Activated T-cell treated with anti-CD3 and anti-CD28 coated beads for 48 hours (primary cell): ENCODE data around the gene MYOCOS.
"Not testable (repeated sequence)": the region's sequence is repeated elsewhere in the genome, so short reads cannot be mapped to it uniquely, and the experiment has no call there.

Experiments
- DNase-seq: peaks from one replicate; pipeline ENCODE4 v3.0.0-alpha.2; 2020; ENCODE audit warnings: low read depth

Gene MYOCOS, protein sequence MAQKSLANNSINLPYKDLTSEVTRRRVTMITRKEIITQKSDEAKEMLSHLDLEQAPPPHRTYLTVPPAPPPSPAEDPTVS

DNA sequence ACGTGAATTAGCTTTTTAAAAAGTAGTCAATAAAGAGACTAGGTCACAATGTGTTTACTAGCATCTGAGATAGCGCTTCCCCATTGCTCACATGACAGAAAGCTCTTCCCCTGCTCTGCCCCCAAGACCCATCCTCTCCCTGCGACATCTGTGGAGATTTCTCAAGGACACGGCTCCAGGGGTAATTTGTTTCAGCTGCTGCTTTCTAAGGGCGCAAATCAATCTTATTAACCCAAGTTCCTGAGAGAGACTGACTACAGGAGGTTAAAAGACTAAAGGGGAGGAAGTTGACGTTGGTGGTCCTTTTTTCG is at the start of gene MYOCOS:
MYOCOS (plus strand) TSS at position 92 of the 311 bp plus-strand sequence. CDS start 1,641 bp downstream, outside the sequence.
- no peak for DNase-seq

DNA sequence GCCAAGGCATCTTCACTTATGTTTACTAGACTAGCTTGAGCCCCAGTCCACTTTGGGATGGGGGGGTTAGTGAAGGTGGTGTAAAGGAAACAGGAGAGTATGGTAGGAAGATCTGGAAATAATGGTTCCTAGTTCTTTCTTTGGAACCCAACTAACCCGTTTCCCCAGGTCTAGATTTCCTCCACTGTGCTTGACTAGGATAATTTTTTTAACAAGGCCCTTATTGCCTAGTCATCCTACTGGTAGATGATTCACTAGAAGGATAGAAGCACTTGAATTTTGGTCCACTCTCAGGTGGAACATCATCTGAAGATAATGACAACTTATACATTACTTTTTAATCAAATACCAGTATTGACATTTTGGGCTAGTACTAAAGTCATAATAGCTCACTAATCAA is 45.9 kb upstream of the MYOCOS start:
- no peak for DNase-seq

DNA sequence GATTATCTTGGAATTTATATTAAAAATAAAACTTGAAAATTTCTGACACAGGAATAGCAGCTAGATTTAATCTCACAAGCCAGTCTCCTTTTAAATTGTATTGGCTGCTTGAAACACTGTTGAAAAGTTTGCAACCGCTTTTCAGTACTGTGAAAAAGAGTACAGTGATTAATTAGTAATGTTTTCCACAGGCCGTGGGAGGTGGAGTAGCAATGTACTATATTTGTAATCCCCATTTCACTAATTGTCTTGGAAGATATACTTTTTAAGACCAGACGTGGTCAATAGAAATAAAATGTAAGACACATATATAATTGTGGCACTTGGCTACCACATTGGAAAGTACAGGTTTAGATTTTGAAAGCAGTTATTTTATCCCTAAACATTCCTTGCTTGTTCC is 40.8 kb upstream of the MYOCOS start:
- no peak for DNase-seq

DNA sequence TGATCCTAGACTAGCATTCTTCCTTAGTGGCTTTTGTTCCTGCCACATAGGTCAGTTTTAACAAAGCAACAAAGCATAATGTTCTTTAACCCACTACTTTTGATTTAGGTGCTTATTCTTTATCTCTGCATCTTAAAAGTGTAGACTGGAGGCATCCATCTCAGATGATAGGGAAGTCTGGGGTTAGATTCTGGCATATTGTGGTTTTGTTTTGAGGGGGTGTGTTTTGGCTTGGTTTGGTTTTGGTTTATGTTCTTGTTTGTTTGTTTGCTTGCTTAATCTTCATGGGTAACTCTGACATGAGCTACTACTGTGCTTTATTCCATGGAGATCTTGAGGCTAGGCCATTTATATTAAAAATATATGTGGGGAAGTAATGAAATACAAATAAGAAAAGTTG is 40.3 kb upstream of the MYOCOS start:
- no peak for DNase-seq

DNA sequence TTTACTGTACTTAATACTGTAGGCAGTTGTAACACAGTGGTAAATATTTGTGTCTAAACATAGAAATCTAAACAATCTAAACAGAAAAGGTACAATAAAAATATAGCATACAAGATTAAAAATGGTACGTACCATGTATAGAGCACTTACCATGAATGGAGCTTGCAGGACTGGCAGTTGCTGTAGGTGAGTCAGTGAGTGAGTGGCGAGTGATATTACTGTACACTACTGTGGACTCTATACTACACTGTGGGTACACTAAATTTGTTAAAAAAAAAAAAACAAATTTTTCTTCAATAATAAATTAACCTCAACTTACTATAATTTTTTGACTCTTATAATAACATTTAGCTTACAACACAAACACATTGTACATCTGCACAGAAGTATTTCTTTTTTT is 39.5 kb upstream of the MYOCOS start:
- DNase-seq, result no peak

DNA sequence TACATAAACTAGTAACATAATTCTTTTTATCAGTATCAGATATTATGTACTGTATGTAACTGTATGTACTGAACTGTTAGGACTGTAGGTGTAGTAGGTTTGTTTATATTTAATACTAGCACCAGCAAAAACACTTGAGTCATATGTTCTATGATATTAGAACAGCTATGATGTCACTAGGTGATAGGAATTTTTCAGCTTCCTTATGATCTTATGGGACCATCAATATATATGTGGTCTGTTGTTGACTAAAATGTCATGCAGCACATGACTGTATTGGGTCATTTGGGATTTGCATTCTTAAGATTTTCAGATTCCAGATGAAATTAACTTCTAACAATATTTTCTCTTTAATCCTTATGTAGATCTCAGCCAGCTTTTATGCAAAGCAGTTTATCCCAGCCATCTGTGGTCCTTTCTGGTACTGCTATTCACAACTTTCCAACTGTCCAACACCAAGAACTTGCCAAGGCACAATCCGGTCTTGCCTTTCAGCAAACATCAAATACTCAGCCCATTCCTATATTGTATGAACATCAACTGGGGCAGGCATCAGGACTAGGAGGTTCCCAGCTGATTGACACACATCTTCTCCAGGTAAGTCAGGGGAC is 38.3 kb upstream of the MYOCOS start:
- DNase-seq, result no peak

DNA sequence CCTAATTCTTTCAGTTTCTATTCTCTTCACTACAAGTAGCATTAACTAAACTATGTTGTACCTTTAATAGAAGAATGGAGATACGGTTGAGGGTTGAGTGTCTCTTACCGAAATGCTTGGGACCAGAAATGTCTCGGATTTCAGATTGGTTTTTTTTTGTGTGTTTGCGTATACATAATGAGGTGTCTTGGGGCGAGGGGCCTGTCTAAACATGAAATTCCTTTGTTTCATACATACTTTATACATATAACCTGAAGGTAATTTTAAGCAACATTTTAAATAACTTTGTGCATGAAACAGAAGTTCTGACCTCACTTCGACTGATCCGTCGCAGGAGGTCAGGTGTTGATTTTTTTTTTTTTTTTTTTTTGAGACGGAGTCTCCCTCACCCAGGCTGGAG is 36.3 kb upstream of the MYOCOS start:
- no peak for DNase-seq

DNA sequence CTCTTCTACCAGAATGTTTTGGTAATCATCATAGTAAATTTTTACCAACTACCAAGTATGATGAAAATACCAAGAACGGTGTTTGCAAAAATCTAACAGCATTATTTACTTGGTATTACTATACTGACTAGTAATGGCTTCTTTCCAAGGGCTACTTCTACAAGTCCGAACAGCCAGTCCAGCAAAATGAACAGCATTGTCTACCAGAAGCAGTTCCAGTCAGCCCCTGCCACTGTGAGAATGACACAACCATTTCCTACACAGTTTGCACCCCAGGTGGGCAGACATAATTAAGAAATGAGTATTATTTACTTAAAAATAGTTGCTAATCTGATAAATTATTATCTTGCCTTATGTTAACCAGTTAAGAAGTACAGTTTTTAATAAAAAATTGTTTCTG is 33.8 kb upstream of the MYOCOS start:
- no peak for DNase-seq

DNA sequence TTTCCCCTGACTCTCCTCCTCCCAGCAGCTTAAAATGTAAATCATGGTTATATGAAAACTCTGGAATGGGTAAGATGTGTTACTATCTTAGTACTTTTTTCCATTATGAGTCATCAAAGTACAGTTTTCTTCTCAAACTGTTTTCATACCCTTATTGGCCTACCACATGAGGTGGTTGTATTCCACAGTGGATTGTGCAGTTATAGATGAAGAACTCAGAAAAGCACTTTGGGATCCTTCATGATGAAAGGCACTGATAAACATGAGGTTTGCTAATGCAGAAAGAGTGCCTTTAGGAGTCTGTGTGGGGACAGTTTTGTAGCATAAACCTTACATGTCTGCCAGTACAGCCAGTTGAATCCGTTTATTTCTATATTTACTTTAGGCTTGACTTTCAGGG is 32.0 kb upstream of the MYOCOS start:
- no peak for DNase-seq

DNA sequence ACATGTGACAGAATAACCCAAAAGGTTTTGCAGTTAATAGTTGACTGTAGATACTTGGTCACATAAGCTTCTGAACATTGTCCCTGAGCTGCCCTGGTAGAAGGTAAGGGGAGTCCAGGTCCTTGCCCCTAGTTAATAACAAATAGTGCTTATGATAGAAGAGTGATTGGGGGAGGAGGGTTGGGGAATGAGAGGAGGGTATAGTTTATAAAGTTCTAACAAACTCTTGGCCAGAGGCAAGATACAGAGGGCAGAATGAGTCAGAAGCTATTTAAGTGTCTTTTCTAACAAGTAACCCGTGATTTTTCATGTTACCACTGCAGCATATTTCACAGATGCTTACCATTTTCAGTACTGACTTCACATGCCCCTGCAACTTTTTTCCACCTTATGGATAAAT is 26.7 kb upstream of the MYOCOS start:
- no peak for DNase-seq

DNA sequence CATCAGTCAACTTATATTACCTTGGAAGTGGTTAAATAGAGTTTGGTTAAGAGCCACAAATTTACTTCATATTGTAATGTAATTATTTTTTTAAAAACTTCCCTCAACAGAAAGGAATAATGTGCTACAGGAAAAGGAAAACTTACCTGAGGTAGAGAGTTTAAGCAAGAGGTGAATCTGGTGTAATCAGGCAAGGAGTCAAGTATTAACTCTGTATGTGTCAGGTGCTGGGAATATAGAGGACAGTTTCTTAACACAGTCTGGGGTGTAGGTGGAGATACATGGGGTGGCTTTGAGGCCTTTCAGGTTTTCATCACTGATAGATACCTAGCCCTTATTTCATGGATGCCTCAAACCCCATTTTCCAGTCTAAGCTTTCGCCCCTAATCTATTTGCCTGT is 25.9 kb upstream of the MYOCOS start:
- DNase-seq, result no peak

DNA sequence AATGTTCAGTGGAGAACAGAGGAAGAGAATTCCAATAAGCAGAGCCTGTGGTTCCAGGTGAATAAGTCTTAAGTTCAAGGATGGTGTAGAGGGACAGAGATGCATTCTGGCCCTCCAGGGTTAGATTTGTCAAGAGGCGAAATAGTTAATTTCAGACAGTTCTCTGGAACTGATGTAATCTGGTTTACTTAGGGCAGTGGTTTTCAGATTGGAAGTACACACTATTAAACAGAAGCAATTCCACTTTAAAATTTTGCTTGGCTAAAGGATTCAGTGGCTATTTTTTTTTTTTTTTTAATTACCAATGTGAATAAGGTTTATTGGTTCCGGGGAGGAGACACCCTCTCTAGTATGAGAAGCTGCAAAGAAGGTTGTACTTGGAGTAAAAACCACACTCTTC is 25.3 kb upstream of the MYOCOS start:
- no peak for DNase-seq

DNA sequence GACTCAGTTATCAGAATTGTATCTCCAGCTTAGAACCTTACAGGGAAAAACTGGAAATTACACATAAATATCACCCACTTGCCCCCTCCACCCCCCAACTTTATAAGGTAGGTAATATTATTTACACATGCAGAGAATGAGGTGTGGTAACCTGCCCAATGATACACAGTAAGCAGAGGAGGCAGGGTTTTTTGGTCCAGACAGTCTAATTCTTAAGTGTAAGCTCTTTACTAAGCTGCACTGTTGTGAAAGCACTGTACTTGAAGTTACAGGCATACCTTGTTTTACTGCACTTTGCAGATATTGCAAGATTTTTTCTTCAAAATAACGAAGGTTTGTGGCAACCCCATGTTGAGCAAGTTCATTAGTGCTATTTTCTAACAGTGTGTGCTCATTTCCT is 24.8 kb upstream of the MYOCOS start:
- DNase-seq, result no peak

DNA sequence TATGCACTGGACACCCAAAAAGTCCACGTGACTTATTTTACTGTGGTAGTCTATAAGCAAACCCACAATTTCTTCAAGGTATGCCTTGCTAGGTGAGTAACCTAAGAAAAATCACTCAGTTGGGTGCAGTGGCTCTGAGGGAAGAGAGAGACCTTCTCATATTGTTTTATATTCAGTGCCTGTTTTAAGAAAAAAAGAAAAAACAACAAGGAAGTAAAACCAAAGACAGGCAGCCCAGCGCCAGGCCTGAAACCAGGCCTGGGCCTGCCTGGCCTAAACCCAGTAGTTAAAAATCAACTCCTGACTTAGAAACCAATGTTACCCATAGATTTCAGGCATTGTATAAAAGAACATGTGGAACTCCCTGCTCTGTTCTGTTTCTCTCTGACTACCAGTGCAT is 21.7 kb upstream of the MYOCOS start:
- not testable (repeated sequence) for DNase-seq

DNA sequence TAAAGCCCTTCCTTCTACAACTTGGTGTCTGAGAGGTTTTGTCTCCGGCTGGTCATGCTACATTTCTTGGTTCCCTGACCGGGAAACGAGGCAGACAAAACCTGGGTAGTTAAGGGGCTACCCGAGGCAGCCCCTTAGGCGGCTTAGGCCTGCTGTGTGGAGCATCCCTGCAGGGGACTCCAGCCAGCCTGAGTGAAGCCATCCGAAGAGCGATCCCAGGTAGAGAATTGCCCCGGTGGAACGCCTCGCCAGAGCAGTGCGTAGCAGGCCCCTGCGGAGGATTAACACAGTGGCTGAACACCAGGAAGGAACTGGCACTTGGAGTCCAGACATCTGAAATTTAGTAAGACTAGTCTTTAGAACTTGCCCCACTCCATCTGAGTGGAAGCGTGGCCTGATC is 21.2 kb upstream of the MYOCOS start:
- DNase-seq, result no peak

DNA sequence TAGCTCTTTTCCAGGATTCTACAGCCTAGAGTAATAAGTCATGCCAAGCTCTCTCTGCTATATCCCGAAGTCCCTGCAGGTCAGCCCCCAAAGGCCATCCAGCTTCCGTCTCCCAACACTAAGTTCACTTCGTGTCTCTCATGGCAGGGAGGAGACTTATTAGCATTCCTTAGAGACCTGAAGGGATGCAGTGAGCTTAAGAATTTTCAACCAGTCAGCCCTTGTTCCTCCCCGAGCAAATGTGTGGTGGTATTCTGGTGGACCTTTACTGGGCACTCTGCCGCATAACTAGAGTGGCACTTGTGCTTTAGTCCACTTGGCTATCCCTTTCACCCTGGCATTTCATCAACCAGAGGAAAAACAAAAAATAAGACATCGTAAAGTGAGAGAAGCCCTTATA is 19.0 kb upstream of the MYOCOS start:
- DNase-seq, result not testable (repeated sequence)

DNA sequence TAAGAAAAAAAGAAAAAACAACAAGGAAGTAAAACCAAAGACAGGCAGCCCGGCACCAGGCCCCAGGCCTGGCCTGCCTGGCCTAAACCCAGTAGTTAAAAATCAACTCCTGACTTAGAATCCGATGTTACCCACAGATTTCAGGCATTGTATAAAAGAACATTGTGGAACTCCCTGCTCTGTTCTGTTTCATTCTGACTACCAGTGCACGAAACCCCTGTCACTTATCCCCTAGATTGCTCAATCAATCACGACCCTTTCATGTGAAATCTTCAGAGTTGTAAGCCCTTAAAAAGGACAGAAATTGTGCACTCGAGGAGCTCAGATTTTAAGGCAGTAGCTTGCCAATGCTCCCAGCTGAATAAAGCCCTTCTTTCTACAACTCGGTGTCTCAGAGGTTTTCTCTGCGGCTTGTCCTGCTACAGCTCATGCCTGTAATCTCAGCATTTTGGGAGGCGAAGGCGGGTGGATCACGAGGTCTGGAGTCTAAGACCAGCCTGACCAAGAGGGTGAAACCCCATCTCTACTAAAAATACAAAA is 15.6 kb upstream of the MYOCOS start:
- DNase-seq, result no peak

DNA sequence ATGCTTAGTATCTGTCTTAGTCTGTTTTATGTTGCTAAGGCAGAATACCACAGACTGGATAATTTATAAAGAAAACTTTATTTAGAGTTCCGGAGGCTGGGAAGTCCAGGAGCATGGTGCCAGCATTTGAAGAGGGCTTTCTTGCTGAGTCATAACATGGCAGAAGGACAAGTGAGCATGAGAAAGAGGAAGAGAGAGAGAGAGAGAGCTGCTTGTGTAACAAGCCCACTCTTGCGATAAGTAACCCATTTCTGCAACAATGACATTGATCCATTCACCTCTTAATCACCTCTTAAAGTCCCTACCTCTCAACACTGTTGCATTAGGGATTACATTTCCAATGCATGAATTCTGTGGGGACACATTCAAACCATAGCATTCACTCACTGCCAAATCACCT is 11.7 kb upstream of the MYOCOS start:
- DNase-seq, result no peak

DNA sequence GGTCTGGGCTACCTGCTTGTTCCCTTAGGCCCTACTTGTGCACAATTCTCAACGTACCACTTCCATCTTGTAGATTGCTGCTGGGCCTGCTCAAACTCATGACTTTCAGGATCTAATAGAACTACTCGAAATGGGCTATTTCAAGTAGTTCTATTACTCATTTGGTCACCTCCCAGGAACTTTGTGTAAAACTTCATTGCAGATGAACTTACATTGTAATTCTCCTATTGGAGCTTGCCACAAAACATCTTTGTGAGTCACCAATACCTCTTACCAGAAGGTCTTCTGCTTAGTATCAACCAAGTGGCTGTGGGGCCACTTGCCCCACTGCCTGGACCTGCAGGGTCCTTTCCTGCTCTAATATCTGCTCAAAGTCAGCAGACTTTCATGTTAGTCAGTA is 10.7 kb upstream of the MYOCOS start:
- DNase-seq, result no peak

DNA sequence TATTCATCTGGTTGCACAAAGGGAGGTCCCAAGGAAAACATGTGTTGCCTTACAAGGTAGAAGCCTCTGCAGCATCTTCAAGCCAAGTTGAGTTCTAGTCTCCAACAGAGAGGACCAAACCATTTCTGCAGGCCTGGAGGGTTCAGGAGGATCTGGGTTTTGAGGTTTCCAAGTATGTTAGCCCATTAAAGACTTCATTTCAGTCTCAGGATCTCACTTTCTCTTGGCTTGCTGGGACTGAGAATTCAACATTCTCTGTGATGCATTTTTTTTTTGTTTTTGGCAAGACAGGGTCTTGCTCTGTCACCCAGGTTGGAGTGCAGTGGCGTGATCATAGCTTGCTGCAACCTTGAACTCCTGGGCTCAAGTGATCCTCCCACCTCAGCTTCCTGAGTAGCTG is 8.8 kb upstream of the MYOCOS start:
- DNase-seq, result no peak

DNA sequence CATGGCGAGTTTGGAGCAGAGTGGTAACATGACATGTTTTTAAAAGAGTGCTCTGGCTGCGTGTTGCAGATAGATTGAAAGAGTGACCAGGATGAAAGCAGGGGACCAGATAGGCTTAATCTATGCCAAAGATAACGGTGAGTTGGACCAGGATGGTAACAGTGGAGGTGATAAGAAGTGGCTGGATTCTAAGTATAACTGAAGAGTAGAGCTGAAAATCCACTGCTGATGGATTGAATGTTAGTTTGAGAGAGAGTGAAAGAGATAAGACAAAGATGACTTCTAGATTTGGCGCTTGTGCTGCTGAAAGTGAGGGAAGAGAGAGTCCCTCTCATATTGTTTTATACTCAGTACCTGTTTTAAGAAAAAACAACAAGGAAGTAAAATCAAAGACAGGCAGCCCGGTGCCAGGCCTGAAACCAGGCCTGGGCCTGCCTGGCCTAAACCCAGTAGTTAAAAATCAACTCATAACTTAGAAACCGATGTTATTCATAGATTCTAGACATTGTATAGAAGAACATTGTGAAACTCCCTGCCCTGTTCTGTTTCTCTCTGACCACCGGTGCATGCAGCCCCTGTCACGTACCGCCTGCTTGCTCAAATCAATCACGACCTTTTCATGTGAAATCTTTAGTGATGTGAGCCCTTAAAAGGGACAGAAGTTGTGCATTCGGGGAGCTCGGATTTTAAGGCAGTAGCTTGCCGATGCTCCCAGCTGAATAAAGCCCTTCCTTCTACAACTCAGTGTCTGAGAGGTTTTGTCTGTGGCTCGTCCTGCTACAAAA is 6.7 kb upstream of the MYOCOS start:
- not testable (repeated sequence) for DNase-seq

DNA sequence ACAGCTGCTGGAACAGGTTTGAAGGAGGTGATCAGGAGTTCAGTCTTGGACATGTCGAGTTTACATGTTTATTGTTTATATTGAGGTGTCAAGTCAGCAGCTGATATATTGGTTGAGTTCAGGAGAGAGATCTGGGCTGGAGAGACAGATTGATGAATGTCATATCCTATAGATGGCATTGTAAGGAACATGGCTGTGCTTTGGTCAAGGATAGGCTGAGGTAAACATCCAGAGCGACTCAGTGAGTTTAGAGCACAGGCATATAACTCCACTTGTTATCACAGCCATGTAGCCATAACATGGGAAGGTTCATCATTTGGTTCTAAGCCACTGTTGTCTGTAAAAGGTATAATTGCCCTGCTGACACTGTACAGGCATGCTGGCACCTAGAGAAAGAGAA is 5.5 kb upstream of the MYOCOS start:
- DNase-seq, result no peak

DNA sequence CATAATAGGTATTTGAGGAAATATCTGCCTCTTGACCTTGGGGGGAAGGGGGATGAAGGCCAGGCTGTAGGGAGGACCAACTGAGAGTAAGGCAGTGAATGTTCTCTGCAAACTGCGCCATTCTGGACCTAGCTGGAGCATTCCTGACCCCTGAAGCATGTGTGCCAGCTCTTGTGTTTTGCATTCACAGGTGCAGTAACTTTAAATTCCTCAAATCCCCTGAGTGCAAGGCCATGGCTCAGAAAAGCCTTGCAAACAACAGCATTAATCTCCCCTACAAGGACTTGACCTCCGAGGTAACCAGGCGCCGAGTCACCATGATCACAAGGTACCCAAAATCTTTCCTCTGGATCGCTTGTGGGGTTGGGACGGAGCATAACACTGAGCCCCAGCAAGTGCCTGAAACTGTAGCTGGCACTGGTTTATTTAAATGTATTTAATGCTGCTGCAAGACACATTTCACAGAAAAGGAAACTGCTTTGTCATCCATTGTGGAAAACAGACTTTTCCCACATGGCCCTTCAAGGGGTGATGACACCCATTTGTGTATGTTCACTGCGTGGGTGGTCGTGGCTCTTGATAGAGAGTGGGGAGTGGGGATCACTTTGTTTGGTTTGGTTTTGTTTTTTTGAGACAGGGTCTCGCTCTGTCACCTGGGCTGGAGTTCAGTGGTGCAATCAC is 1.7 kb downstream of the MYOCOS start:
- DNase-seq, result no peak
